Fibroblast of villous mesenchyme (primary cell): ENCODE measurements around the gene DCAF8L2. TPM values are rescaled to one million over a fixed set of nuclear protein-coding genes. Genes with fewer than 3 reads are reported as not detected.
A peak's percentile ranks its signal among the peaks of the same experiment; 100 is the strongest.

ENCODE experiments used
- DNase-seq: peaks from one replicate; pipeline ENCODE4 v3.0.0-alpha.2; 2010; ENCODE audit warnings: low read depth
- H3K4me3 ChIP-seq: 2 replicates; pipeline ENCODE4 v1.5.1; 2011; ENCODE audit warnings: low read depth, mild to moderate bottlenecking, low read length
- total RNA-seq: library from RNA; depleted of rRNA; stranded (reverse); fragments of >200 nt; gene quantifications from 2 replicates; pipeline ENCODE4 v1.2.3, GENCODE V29; 2012
- TF ChIP-seq, protein P1 (sequence below): IDR thresholded peaks from 2 replicates; pipeline ENCODE4 v1.5.1; 2012; ENCODE audit warnings: low read depth, mild to moderate bottlenecking, low read length; ENCODE audit not compliant: insufficient read depth

DCAF8L2 gene
- total RNA-seq, 1 donor = not detected

DNA sequence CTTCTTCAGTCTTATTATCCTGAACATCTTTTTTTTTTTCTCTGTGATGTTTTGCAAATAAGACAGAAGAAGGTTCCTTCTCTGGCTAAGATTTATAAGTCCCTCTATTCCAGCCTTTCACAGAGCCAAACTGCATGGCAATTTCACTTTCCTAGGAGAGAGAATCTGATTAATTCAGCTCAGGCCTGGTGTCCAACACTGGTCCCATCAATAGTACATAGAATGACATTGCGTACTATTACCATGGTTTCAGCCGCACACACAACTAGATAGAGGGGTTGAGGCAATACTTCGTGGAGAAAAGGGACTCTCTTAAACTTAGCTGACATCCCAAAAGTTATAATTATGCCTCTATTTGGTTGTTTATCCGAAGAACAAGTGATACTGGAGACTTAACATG, 18.5 kb downstream of the DCAF8L2 start:
- no peak overlapping the region for H3K4me3 ChIP-seq
- no peak for DNase-seq
- TF ChIP-seq, protein P1, sequence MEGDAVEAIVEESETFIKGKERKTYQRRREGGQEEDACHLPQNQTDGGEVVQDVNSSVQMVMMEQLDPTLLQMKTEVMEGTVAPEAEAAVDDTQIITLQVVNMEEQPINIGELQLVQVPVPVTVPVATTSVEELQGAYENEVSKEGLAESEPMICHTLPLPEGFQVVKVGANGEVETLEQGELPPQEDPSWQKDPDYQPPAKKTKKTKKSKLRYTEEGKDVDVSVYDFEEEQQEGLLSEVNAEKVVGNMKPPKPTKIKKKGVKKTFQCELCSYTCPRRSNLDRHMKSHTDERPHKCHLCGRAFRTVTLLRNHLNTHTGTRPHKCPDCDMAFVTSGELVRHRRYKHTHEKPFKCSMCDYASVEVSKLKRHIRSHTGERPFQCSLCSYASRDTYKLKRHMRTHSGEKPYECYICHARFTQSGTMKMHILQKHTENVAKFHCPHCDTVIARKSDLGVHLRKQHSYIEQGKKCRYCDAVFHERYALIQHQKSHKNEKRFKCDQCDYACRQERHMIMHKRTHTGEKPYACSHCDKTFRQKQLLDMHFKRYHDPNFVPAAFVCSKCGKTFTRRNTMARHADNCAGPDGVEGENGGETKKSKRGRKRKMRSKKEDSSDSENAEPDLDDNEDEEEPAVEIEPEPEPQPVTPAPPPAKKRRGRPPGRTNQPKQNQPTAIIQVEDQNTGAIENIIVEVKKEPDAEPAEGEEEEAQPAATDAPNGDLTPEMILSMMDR = no peak

DNA sequence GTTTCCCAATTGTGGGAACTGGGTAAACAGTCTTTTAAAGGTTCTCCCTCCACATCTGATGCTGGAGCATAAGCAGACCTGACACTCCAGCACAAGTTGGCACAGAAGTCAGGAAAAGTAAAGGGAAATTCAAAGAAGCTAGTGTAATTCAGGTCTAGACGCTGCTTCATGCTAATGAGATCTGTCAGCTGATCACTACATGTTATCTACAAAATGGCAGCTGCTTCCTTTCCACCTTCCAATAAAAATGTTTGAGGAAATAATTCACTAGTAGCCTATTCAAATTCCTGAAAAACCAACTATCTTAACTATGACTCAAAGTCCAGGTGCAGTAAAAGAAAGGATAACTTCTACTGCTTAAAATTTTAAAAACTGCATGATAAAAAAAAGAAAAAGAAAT, 29.3 kb downstream of the DCAF8L2 start:
- TF ChIP-seq, protein P1 = no peak
- H3K4me3 ChIP-seq = no peak overlapping the region
- DNase-seq = no peak

DNA sequence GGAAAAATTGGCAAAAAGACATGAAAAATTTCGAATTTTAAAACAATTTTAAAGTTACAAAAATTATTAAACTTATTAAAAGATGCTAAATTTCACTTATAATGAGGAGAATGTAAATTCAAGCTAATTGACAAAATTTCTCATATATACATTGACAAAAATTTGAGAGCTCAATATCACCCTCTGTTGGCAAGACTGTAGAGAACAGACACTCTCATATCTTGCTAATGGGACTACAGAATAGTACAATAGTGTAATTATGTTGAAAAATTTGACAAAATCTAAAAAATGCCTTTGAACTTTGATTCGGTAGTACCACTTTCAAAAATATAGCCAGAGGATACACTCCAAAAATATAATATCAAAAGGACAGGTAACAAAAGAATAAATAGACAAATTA, 29.8 kb downstream of the DCAF8L2 start:
- H3K4me3 ChIP-seq = no peak overlapping the region
- DNase-seq = peak; percentile 16
- TF ChIP-seq, protein P1 = peak; percentile 42

DNA sequence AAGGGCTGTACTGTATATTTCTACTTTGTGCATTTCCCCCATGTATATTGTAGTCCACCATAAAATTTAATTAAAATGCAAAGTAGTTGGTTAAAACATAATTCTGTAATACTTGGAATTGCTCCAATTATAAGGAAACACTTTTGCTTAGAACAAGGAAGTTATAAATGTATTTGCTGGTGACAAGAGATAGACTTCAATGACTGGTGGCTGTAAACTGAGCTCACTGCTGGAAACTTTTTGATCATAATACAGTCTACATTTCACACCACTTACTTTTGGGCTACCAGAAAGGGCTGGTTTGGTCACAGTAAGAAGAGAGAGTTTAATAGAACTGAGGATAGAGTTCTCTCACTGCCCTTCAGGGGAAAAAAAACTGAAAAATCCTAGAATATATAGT, 32.7 kb downstream of the DCAF8L2 start:
- no peak for DNase-seq
- TF ChIP-seq, protein P1 = no peak
- no peak overlapping the region for H3K4me3 ChIP-seq

DNA sequence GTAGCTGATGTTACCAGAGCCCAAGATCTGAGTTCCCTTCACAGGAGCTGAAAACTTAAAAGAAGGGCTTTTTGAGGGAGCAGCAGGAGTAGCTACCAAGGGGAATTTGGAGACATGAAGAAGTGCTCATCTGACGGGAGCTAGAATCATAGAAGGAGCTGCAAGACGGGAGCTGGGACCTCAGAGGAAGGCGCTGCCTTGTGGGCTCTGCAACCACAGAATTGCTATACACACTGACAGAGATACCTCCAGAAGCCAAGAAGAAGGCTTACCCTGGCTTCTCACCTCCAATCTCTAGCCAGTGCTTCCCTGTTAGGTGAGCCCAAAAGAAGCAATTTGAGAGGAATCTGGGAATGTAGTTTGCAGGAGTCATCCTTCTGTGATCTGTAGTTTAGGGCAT, 35.9 kb downstream of the DCAF8L2 start:
- H3K4me3 ChIP-seq = no peak overlapping the region
- TF ChIP-seq, protein P1 = no peak
- no peak for DNase-seq

DNA sequence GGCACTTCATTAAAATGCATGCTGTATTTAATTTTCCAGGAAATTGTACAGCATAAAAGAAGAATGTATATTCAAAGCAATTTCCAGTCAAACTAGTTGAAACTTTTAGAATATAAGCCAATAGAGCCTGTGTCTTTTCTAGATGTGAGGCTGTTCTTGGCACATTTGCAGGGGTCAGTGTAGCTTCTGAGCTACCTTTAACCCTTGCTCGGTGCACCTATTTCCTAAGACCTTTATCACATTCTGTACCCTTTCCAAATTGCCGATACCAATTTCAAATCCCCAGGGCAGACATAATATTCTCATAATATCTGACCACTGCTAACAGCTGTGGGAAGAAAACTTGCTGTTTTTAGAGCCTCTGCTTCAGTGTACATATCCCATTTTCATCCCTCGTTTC, 43.2 kb downstream of the DCAF8L2 start:
- TF ChIP-seq, protein P1 = no peak
- H3K4me3 ChIP-seq = no peak overlapping the region
- DNase-seq = no peak

DNA sequence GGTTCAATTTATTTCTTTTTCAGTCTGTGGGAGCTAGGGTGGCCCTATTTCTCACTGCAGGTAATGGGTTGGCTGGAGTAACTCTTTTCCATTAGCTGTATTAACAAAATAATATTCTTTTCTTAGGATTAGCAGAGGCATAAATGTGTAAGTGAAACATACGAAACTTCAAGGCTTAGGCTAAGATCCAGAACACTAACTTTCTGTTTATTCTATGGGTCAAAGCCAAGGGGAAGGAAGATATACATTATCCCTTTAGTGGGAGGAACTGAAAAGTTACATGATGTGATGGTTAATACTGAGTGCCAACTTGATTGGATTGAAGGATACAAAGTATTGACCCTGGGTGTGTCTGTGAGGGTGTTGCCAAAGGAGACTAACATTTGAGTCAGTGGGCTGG, 66.4 kb downstream of the DCAF8L2 start:
- DNase-seq = no peak
- no peak overlapping the region for H3K4me3 ChIP-seq
- TF ChIP-seq, protein P1 = no peak
